ENCODE data around the gene PCNX4.

The PCNX4 gene

DNA sequence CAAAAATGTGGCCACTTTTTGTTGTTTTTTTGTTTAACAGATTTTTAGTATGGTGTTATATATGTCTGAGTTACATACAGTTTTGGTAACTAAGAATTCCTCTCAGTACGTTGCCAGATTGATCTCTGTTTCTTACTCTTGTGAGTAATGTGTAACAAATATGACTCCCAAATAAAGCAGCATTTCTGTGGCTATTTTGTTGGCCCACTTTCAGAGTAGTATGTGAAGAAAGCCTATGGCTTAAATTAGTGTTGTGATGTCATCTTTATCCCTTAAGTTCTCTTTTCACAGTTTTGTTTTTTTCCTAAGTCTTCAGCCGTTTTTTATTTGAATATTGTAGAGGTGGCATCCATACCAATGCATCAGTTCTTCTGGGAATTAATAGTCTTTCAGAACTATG lies 10.7 kb downstream of the PCNX4 start:
- DNase-seq = no peak

DNA sequence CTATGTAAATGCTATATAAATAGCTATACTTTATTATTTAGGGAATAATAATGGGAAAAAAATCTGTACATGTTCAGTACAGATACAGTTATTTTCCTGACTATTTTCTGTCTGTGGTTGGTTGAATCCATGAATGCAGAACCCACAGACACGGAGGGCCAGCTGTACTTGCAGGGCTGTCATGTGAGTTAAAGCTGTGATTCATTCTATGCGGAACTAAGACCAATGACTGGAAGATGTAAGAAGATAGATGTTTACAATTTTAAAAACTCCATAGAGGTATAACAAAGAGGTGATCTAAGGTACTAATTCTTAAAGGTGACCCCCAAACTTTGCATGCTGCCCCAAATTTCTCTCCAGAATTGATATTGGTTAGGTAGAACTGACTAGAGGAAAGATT lies 14.6 kb downstream of the PCNX4 start:
- DNase-seq = no peak

DNA sequence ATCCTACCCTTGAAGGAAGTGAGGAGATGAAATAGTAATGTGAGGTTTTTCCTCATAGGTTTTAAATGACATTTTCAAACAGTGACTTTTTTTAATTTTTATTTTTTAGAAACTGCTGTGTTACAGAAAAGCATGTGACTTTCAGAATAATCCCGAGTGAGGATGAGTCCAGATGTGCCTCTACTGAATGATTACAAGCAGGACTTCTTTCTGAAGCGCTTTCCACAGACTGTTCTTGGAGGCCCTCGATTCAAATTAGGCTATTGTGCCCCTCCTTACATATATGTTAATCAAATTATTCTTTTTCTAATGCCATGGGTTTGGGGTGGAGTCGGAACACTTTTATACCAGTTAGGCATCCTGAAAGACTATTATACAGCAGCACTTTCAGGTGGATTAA lies 15.8 kb downstream of the PCNX4 start:
- no peak for DNase-seq

DNA sequence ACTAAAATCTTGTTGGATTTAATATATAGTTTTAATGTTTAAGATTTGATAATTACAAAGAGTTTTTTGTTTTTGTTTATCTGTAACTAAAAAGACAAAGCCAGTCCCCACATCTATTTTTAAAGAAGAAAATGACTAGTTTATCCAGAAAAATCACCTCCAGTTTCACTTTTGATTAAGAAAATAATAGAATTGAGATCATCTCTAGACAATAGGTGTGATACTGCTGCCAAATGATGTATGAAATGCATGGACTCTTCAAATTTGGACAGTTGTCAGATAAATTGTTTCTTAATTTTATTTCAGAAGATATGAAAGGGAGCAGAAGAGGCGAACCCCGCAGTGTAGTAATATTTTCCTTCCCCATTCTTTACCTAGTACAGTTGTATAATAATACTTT lies 20.0 kb downstream of the PCNX4 start:
- no peak for DNase-seq

DNA sequence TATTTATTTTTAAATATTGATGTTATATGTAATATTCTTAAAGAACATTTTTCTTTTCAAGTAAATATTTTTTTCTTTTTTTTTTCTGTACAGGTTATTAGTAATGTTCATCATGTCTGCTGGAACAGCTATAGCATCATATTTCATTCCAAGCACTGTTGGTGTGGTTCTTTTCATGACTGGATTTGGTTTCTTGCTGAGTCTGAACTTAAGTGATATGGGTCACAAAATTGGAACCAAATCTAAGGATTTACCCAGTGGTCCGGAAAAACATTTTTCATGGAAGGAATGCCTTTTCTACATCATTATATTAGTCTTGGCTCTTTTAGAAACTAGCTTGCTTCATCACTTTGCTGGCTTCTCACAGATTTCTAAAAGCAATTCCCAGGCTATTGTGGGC lies 23.2 kb downstream of the PCNX4 start:
- DNase-seq = no peak

DNA sequence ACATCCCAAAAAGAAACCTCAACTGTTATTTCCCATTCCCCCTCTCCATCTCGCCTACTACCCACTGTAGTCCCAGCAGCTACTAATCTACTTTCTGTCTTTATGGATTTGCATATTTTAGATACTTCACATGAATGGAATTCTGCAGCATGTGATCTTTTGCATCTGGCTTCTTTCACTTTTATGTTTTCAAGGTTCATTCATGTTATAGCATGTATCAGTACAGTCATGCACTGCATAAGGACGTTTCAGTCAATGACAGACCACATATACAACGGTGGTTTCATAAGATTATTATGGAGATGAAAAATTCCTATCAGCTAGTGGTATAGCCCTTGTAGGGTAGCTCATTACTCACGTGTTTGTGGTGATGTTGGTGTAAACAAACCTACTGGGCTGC lies 24.5 kb downstream of the PCNX4 start:
- no peak for DNase-seq

DNA sequence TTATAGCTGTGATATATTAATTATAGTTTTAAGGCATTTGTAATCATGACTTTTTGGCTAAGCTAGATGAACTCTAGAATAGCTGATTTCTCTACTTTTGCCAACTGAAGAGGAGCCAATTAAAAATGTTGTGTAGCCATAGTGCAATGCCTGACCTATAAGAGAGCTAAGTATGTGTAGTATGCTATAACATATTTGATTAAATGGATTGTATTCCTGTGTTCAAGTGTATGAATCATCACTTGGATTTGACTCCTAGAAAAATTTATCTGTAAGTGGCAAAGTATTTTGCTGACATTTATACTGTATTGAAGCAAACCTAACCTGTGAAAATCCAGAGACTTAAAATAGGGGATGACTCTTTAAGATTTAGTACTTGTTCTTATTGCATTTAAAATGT lies 34.2 kb downstream of the PCNX4 start:
- no peak for DNase-seq

DNA sequence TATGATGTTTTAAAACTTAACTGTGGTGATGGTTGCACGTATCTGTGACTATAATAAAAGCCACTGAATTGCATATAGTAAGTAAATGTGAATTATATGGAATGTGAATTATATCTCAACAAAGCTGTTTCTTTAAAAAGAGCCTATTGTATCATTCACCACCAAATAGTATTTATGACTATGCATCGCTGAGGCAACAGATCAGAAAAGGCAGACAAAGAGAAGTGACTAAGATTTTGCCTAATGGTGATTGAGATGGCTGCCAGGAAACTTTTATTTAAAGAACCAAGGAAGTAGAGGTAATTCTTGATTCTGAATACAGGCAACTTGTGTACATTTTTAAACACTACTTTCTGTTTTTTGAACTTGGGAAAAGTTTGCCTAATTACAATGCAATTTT lies 41.8 kb downstream of the PCNX4 start:
- DNase-seq = no peak

DNA sequence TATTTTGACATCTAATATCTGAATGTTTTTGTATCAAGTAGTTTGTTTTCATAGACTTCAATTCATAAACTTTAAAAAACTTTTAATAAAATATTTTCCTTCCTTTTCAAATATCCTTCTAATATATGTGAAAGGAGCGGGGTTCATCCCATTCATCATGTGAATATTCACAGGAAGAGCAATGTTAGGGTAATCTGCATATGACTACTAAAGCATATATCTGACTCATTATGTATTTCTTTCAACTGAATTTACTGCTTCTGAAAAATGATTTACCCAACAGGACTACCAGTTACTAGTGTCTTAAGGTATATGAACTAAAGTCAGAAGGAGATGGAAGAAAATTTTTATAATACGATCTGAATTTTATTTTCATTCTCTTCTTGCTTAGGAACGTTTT lies 43.0 kb downstream of the PCNX4 start:
- DNase-seq = no peak

DNA sequence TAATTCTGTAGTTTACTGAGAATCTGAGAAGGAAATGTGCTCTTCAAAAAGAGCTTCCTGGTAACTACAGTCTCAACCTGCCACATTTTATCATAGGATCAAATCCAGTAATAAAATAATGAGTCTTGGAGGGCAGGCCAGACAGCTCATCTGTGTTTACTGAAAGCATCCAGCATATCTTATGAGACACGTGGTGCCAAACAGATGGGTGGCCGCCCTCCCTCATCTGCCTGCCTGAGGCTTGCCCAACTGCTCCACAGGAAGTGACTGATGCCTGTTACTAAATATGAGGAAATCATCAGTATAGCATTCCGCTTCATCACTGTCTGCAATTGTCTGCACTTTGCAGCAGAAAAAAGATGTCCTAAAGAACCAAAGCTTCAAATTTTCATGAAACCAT lies 60.0 kb downstream of the PCNX4 start:
- peak; percentile 81 for DNase-seq

DNA sequence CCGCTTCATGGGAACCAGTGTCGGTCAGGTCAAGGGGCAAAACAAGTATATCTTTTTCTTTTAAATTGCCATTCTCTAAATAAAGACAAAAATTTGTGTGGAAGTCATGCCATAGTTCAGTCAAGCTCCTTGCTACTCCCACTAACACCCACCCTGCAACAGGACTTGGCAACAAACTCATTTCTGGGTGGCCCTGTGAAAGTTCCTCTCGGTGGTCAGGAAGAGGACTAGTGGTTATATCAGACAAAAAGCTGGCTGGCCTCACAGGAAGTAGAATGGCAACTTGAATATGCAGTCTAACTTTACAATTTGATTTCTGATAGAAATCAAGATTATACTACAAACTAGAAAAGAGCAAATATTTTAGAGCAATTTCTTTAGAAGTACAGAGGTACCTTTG lies 62.3 kb downstream of the PCNX4 start:
- DNase-seq = no peak

DNA sequence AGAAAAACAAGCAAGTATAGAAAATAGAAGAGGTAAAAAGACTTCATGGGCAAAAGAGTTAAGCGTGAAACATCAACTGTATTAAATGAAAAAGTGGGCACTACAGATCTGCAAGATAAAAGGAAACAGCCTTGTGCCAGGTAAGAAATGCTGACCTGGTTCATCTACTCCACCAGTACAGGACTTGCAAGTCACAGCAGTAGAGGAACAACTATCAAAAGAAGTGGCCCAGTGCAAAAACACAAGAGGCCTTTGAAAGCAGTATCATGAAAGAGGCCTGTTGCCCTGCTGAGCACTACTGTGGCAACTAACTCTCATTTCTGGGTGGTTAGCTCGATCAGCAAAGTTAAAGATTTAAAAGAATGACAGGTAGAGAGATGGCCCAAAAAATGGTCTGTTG lies 62.9 kb downstream of the PCNX4 start:
- DNase-seq = no peak

DNA sequence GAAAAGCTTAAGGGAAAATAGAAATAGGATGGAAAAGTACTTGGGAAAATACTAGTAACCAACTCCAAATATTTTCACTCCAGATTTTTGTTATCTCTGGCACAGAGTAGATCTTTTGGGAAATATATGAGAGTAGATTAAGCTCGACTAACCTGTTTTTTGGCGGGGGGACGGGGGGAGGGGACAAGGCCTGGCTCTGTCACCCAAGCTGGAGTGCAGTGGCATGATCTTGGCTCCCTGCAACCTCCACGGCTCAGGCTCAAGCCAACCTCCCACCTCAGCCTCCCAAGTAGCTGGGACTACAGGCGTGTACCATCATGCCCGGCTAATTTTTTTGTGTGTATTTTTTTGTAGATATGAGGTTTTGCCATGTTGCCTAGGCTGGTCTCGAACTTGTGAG lies 68.7 kb downstream of the PCNX4 start:
- no peak for DNase-seq

DNA sequence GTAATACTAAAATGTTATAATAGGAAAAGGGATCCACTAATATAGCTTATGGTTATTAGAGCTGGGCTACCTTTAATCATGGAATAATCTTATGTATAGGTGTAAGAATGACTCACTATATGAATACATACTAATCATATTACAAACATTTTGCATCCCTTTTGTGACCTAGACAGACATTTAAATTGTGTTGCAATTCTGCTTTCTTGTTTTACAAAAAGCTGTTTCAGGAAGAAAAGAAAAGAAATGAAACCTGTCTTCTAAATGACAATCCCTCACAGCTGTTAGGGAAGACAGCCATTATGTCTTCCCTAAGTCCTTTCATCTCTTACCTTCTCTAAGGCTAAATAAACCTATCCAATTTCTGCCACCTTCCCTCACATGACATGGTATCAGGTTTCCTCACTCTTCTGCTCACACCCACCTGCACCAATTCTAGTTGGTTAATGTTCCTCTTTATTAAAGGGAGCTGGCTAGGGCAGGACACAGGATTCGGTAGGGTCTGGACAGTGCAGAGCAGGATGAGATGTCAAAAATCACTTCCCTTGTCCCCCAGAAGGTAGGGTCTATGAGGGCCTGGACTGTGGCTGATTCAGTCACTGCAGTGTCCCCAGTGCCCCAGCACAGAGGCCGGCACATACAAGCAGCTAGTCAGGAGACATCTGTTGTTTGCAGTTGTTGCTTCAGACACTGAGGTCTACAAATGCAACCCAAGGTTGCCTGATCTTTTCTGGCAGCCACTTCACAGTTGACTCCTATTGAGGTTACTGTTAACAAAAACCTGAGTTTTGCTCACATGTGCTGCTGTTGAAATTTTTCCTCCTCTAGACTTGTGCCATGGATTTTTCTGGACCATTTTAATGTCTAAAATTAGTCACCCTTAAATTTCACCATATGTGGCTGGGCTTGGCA lies 69.7 kb downstream of the PCNX4 start:
- DNase-seq = peak; percentile 91

DNA sequence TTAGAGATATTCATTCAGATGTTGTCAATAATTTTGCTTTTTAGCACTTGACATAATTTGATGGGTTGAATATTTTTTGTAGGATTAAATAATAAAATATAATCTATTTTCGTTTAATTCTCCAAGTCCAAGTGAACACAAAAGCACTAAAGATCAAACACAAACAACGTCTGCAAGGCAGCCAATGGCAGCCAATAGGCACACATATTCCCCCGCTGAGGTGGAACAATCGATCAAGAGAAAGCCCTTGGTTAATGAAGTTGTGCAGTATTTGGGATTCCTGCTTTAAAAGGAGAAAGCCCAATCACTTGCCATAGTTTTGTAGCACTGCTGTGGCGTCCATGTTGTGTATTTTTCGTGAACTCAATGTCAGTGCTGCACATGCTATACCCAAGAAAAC lies 72.0 kb downstream of the PCNX4 start:
- peak; percentile 26 for DNase-seq

DNA sequence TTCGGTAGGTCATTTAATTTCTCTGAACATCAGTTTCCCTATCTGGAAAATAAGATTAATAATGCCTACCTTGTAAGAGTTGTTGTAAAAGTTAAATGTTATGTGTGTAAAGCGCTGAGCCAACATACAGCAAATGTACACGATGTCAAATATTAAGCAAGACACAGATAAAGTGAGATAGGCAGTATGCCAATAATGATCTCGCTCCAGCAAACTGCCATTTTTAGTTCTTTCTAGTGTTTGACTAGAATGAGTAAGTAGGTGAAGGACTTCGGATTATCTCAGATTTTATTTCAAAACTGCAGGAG lies 72.6 kb downstream of the PCNX4 start:
- no peak for DNase-seq

DNA sequence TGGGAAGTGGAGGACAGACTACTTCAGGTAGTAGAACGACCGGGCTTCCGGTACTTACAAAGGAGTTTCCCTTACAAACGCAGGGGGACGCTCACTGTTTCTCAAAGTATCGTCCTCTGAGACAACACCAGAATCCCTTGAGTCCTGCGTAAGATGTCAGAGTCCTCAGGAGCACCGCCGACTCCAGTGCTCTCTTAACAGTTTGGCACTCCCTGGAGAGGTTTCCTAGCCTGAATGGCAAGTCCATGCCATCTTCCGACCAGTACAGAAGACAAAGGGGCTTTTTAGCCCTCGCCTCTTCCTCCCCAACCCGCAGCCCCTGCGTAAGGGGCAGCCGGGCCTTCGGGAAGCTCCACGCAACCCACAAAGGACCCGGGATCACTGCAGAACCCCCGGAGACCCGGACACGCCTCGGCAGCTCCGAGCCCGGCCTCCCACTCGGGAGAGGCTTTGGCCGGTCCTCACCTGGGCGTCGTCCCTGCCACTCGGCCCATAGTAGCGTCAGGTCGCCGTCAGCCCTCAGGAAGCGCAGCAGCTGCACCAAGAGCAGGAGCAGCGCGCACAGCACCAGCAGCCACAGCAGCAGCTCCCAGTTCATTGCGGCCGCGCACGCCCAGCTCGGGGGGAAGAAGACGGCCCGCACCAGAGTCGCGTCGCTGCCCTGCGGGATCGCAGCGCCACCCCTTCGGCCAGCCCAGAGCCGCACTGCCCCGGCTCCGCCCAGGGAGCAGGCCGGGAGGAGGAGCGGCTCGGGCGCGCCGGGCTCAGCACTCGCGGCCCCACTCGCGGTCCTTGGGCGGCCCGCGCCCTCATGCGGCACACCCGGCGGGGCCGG lies 73.2 kb downstream of the PCNX4 start, which contains the start of gene DHRS7:
Gene DHRS7 (minus strand): TSS at position 687 of the 835 bp plus-strand sequence. CDS start 89 bp downstream, at position 598.
- DNase-seq = peak; percentile 74

DNA sequence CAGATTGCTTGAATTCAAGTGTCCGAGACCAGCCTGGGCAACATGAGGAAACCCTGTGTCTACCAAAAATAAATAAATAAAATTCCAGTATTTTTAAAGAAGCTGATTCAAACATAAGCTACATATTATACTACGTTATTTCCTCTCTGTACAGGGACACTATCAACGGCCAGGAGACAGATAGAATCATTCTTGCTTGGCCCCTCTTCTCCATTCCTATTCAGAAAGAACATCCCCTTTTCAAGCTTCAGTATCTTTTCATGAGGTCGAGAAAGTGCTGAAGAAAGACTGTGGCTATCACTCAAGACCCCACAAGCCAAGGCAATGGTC lies 73.8 kb downstream of the PCNX4 start:
- DNase-seq = no peak

DNA sequence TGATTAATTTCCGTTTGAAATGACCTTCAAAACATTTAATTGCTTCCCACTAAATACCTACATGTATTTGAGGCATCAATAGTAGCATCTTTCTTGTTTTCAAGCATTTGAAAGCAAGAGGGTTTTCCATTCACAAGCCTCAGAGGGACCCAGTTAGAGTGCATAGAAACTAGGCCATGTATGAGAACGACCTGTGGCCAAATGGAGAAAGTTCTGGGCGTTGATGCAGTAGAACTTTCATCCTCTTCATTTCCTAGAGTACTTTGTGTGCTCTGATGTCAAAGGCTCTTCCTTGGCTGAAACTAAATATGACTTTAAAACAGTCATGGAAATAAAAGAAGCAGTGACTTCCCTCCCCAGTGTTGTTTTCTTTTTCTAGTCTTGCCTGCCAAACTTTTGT lies 74.4 kb downstream of the PCNX4 start:
- no peak for DNase-seq

DNA sequence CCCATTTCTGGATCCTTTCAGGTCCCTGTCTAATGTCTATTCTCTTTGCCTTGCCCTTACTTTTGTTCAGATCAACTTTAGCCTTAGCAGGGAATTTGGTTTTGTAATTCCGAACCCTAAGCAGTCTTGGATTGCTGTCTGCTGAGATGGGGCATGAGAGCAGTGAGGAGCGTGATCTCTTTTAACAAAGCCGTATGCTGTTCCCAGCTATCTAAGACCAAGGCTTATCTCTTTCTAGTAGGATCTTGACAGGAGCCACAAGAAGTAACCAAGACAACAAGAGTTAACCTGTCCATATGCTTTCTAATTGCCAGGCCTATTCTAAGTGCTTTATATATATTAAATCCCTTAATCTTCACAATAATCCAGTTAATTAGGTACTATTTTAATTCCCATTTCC lies 78.0 kb downstream of the PCNX4 start:
- no peak for DNase-seq

DNA sequence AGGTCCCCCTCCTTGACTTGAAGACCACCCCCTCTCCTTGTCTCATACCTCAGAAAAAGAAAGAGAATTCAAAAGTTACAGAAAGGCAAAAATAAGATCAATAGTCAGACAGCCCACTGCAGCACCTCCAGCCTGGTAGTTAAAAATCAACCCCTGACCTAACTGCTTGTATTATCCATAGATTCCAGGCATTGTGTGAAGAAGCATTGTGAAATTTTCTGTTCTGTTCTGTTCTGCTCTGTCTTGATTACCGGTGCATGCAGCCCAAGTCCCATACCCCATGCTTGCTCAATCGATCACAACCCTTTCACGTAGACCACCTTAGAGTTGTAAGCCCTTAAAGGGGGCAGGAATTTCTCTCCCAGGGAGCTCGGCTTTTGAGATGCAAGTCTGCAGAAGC lies 79.2 kb downstream of the PCNX4 start:
- DNase-seq = no peak

DNA sequence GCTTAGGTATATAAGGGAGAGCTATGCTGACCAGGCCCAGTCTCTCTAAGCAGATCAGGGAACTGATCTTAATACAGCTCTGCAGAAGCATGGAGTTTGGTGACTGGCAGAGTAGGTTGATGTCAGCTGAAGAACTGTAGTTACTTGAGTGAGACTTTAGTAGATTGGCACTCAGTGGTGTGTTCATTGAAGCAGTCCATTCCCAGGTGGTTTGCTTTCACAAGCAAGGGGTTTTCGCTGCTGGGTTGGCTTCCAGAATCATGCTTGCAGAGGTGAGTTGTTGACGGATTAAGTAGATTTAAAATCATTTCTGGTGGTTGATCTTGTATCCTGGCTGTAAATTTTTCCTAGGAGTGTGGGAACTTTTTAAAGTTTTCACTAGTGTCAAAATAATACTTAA lies 80.0 kb downstream of the PCNX4 start:
- no peak for DNase-seq

DNA sequence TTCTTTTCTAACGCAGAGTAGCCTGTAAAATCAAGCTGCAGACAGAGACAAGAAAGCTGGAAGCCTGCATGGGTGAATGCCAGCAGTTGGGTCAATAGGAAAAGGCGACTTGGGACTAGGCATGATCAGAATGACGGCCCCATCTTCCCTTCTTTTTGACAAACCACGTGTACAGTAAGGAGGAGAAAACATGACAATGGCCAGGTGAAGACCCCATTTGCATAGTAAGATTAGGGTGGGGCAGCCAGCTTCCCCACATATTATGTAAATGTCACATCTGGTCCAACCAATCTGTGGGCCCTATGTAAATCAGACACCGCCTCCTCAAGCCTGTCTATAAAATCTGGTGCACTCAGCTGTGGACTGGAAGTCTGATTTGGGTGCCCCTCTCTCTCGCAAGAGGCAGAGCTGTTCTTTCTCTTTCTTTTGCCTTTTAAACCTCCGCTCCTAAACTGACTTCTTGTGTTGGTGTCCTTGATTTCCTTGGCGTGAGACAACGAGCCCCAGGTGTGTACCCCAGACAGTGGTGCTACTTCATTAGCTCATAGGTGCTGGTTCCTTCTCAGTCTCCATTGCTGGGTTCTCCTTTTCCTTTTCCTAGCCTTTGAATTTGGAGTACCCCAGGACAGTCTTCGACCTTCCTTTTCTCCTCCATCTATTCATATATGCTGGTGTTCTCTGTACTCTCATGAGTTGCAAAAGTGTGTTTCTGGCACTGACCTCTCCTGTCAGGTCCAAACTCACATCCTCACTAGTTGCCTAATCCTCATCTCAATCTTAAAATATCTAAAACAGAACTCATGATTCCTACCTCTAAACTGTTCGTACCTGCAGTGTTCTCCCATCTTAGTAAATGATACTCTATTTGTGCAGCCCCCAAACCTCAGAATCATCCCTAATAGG lies 82.9 kb downstream of the PCNX4 start:
- no peak for DNase-seq
